HL-60 (cell line): ENCODE data around the gene DYNC1H1.

Experiments used
- DNase-seq, 2 experiments: peaks; one replicate each; pipeline ENCODE4 v3.0.0-alpha.2; 2010 to 2020; ENCODE audit warnings: low read depth in 1 of 2, low spot score in 1 of 2
- H3K27ac ChIP-seq: fragments of 250-450 bp; sonication (Bioruptor Pico); replicated peaks from 2 replicates; pipeline ENCODE4 v1.5.1; 2020; ENCODE audit warnings: mild to moderate bottlenecking, moderate library complexity
- H3K27me3 ChIP-seq: fragments of 250-450 bp; sonication (Bioruptor Pico); 2 replicates; pipeline ENCODE4 v1.5.1; 2021; ENCODE audit warnings: mild to moderate bottlenecking, moderate library complexity; ENCODE audit not compliant: insufficient read depth, poor library complexity, severe bottlenecking
- H3K4me3 ChIP-seq: replicated peaks from 2 replicates; pipeline ENCODE4 v1.5.1; 2011; ENCODE audit warnings: mild to moderate bottlenecking, control low read depth, low read length; ENCODE audit not compliant: insufficient read depth
- CTCF ChIP-seq: IDR thresholded peaks from one replicate; pipeline ENCODE4 v1.5.1; 2011; ENCODE audit warnings: low read length, control low read depth, inconsistent platforms; ENCODE audit not compliant: insufficient read depth
- GABPA ChIP-seq: IDR thresholded peaks from 2 replicates; pipeline ENCODE4 v1.6.1; 2012; ENCODE audit warnings: low read depth
- POLR2AphosphoS5 ChIP-seq: IDR thresholded peaks from 2 replicates; pipeline ENCODE4 v1.6.1; 2012; ENCODE audit warnings: low read depth
- REST ChIP-seq: IDR thresholded peaks from 2 replicates; pipeline ENCODE4 v1.6.1; 2012; ENCODE audit warnings: low read depth; ENCODE audit not compliant: insufficient replicate concordance
- SPI1 ChIP-seq: IDR thresholded peaks from 2 replicates; pipeline ENCODE4 v1.6.1; 2012; ENCODE audit warnings: low read depth, mild to moderate bottlenecking, borderline replicate concordance

The DYNC1H1 gene

DNA sequence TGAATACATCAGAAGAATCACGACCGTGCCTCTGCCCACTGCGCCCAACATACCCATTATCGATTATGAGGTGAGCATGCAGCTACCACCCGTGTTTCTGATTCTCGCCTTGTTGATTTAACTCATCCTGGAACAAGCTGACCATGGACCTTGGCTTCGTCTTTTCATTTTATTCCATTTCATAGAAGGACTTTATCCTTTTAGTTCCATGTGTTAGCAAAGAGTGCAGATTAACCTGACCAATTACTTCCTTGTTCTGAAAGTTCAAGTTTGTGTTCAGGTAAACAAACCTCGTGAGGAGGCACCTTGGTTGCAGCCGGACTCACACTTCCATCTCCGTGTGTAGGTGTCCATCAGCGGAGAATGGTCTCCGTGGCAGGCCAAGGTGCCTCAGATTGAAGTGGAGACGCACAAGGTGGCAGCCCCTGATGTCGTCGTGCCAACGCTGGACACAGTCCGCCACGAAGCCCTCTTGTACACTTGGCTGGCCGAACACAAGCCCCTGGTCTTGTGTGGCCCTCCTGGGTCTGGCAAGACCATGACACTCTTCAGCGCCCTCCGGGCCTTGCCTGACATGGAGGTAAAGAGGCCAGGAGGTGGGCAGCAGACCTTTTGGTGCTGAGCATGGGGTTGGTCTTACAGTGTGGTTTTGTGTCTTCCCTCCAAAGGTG lies 52.2 kb downstream of the DYNC1H1 start:
- H3K27me3 ChIP-seq: no peaks in the 10 kb centered on the region
- no peak overlapping the region for H3K4me3 ChIP-seq
- TF ChIP-seq SPI1 (no peak), POLR2AphosphoS5 (no peak), GABPA (no peak), REST (no peak), CTCF (no peak)
- H3K27ac ChIP-seq: no peak overlapping the region
- DNase-seq: no peak

- Histone ChIP-seq H3K27ac (no peak overlapping the region), H3K4me3 (no peak overlapping the region), H3K27me3 (no peaks in the 10 kb centered on the region)
- TF ChIP-seq REST: no peak
- no peak for TF ChIP-seq POLR2AphosphoS5
- no peak for TF ChIP-seq CTCF
- TF ChIP-seq GABPA: no peak
- TF ChIP-seq SPI1: no peak
- no peak for DNase-seq
Measured at GRCh38 chr14:102018251-102018650, 53.9 kb downstream of the DYNC1H1 start.

DNA sequence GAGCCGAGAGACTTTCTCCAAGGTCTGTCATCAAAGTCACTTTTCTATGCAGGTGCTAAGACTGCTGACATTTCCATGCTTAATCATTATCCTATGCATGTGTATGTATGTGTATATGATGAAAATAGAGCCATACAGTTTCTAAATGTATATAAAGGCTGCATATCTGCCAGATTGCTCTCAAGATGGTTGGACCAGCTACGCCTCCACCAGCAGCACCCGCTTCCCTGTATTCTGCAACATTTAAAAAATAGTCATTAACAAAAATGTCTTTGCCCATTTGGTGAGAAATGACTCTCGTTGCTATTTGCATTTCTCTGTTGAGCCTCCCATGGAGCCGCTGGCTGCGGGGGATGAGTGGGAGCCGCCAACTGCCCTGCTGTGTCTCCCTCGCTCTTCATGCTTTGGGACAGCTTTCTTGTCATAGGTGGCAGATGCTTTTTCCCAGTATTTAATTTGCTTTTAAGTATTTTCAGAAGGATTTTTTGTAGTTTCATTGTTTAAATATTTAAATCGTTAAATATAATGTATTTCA lies 54.7 kb downstream of the DYNC1H1 start:
- no peak for TF ChIP-seq GABPA
- TF ChIP-seq SPI1: no peak
- no peak for TF ChIP-seq CTCF
- TF ChIP-seq POLR2AphosphoS5: no peak
- TF ChIP-seq REST: no peak
- no peaks in the 10 kb centered on the region for H3K27me3 ChIP-seq
- no peak overlapping the region for H3K4me3 ChIP-seq
- no peak overlapping the region for H3K27ac ChIP-seq
- DNase-seq: no peak
